CD4-positive, alpha-beta T cell treated with Interleukin-15 for 1 hour (primary cell): Measurements from ENCODE around the gene PKD1L1.

Experiments
- DNase-seq: peaks from one replicate; pipeline ENCODE4 v3.0.0-alpha.2; 2020

The PKD1L1 gene

DNA sequence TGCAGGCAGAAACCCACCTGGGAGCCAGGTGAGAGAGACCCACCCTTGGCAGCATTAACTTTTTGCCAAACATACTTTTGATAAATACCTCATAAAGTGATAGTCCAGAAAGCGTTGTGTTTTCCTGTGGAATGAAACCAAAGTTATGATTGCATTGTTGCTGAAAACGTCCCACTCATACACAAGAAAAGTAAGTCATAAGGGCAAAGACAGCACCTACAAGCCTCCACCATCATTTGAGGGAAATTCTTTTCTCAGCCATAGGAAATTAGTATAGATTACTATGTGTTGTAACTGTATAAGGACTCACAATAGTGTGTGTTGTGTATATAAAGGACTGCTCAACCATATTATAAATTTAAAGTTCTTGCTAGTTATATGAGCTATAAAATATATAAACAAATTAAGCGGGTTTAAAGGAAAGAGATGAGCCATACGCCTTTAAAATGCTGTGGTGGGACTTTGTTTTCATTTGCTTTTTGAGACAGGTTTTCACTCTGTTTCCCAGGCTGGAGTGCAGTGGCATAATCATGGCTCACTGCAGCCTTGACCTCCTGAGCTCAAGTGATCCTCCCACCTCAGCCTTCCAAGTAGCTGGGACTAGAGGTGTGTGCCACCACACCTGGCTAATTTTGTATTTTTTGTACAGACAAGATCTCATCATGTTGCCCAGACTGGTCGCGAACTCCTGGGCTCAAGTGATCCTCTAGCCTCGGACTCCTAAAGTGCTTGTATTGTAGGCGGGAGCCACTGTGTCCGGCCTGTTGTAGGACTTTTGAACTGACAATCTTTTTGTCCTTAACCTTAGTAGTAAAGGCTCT is 160.8 kb downstream of the PKD1L1 start:
- DNase-seq = no peak

DNA sequence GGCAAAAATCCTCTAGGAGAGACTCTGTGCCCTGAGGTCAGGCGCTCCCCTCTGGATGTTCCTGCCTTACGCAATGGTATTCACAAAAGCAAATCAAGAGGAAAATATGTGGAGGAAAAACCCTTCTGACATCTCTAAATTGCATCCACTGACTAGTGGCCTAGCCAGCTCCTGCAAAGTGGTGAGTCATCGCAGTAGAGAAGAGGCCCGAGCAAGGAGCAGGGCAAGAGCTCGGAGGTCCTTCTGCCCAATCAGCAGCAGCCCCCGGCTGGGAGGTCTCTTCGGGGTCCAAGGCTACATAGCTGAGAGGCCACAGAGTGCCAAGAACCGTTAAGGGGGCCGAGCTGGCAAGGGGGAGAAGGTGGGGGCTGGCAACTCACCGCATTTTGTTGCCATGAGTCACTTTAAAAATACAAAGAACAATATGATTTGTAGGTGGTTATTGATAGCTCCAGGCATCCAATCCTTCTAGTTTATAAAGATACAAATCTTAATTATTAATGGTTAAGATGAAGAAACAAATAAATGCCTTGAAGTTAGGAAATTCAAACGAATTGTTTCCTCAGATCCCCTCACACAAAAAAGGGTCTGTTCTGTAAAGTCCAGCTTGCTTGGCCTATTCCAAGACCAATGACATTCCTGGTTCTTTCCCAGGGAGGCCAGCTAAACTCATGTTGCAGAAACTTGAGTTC is 161.6 kb downstream of the PKD1L1 start:
- DNase-seq = no peak

DNA sequence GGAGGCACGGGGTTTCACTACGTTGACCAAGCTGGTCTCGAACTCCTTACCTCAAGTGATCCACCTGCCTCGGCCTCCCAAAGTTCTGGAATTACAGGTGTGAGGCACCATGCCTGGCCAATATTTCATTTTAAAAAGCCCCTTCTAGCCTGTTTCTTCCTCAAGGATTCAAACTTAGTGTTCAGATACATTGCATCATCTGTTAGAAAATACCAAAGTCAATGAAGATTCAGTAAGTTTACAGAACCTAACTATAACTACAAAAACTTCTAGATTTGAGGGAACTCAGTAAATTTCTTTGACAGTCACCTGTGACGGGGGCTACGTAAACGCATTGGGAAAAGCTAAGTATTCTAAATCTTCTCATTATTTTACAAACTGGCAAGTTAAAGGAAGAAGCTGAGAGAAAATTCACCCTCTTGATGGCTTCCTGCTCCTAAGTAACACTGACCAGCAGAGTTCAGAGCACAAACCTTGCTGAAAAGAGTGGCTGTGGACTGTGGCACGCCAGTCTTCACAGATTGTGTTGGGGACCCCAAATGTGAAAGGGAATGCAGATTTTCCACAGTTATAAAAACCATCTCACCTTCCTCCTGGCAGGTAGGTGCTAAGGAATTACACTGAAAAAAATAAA is 162.2 kb downstream of the PKD1L1 start:
- DNase-seq = no peak

DNA sequence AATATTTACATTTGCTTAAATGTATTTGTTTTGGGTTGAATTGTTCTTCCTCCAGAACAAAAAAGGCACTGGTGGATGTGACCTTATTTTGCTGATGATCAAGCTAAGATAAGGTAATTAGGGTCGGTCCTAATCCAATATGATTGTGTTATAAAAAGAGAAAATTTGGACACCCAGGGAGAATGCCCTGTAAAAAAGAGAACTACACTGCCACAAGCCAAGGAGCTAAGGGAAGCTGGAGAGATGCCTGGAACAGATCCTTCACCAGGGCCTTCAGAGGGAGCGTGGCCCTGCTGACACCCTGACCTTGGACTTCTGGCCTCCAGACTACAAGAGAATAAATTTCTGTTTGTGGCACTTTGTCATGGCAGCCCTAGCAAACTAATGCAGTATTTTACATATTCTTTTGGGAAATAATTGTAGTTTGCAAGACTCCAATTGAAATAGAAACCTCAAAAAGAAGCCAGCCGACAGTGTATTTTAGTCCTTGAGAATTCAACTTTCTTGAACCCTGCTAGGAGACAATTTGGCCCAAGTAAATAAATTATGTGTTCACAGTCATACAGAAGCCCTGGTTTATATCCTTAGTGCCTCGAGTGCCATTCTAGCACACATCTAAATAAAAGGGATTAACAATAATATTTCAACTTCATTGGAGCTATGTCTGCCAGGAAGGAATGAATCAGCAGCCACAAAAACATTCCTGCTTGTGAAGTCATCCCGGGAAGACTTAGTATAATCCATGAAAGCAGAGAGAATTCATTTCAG is 164.6 kb downstream of the PKD1L1 start:
- DNase-seq = no peak

DNA sequence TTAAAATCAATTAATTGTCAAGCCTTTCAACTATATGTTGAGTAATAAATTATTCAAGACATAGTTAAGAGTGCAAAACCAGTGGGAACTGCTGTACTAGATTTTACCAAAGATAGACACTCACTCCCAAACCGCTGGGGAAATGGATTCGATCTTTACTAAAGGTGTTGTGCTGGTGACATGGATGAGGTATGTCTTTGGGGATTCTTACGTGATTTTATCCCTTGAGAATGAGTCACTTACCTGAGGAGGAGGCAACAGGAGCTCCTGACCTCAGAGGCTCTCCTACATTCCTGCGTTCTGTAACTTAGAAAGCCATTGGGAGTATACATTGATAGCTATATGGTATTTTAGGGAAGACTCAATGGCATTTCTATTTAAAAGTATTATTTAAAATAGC is 165.5 kb downstream of the PKD1L1 start:
- no peak for DNase-seq

DNA sequence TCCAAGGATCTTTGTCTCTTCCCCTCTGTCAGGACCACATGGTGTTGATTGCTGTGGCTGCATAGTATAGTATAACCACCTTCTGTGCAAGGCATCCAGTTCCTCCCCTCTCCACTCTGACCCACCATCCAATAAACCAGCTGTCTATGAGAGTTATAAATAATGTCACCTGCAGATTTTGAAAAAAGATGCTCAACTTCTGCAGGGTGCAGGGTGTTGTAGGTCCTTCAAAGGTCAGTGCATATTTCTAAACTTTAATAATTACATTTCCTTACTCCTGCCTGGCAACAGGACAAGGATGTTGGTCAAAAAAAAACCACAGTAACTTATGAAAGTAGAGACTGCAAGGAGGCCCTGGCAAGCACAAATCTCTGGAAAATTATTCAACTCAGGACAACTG is 166.2 kb downstream of the PKD1L1 start:
- DNase-seq = no peak

DNA sequence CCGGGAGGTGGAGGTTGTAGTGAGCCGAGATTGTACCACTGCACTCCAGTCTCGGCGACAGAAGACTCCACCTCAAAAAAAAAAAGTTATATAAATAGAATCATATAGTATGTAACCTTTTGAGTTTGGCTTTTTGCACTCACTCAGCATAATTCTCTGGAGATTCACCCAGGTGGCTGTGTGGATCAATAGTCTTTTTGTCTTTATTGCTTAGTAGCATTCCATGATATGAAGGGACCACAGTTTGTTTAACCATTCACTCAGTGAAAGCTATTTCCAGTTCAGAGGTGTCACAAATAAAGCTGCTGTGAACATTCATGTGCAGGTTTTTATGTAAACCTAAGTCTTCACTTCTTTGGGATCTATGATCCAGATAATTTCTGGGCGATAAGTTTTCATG is 167.7 kb downstream of the PKD1L1 start:
- no peak for DNase-seq

DNA sequence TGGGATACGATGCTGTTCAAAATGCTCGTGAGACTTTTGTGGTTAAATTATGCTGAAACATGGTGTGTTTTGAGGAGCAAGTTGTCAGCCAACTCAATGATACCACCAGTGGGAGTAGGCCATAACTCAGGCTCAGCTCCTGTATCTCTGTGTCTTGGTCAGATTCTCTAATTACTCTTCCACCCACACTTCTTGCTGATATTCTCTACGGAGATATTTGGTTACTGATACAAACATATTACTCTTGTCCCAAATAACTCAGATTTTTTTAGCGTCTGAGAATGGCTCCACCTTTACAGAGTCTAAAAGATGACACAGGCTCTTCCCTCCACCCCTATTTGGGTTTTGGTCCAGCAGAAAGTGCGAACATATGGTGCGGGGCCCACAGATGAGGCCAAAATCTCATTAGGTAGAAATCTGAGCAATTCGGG is 168.9 kb downstream of the PKD1L1 start:
- DNase-seq = no peak

DNA sequence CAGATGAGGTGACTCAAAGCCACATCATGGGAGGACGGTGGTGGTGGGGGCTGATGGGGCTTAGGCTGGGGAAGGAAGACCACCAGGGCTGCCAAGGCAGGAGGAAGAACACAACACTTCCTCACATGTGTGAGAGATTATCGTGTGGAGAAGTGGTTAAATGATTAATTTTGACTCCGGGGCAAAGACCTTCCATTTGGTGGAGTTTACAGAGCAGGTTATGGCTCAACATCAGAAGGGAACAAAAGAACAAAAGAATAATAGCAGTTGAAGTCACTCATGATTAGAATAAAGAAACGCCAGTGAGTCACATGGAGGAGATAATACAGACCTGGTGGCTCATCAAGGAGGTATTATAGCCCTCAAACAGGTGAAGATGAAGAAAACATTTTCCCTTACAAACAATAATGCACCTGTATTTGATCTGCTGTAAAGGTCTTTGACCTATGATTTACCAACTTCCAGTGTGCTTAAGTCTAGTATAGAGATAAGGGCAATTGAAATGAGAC is 170.1 kb downstream of the PKD1L1 start:
- no peak for DNase-seq

DNA sequence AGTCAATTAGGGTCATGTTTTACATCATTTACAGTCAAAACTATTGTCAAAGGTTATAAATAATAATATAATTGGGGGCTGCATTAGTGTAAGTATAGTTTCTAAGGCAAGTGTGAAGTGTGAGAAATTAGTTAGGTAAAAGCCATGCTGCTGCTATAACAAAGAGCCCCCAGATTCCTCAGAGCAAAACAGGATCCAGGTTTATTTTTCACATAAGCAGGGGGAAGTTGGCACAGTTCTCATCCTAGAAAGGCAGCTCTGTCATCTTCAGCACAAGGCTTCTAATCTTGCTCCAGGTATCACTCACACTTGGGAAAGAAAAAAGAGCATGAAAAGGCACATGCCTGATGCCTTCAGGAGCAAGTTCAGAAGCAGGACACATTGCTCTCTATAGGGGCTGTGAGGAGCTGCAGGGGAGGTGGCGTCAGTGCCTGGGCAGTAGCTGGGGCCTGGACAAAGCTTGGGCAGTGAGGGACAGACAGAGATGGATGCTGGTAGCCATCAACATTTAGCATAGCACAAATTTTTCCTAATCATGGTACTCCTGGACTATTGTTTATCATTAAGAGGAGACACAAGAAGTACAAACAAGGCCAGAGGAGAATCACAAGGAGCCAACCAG is 170.6 kb downstream of the PKD1L1 start:
- no peak for DNase-seq

DNA sequence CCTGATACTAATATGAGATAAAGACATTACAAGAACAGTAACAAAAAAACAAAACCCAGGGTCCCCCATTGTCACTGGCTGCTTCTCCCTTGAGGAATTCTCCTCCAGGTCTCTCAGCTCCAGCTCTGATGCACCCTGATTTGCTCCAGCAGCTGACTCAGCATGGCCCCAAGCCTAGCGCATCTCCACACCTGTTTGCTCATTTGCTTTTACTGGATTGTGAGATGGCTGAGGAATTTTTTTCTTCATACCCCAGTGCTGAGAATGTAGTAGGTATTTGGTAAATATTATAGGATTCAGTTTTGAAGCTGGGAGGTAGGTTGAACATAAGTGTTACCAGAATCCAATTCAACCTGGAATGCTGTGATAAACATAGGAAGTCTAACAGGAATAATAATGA is 171.9 kb downstream of the PKD1L1 start:
- no peak for DNase-seq

DNA sequence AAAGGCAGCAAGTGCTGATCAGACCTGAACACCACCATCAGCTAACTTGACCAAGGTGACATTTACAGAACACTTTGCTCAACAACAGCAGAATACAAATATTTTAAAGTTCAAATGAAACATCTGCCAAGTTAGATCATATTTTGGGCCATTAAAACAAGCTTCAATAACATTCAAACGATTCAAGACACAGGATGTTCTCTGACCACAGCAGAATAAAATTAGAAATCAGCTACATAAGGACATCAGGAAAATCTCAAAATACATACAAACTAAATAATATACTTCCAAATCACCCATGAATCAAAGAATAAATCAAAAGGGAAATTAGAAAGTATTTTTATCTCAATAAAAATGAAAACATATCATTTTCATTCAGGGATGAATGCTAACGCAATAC is 173.0 kb downstream of the PKD1L1 start:
- no peak for DNase-seq

DNA sequence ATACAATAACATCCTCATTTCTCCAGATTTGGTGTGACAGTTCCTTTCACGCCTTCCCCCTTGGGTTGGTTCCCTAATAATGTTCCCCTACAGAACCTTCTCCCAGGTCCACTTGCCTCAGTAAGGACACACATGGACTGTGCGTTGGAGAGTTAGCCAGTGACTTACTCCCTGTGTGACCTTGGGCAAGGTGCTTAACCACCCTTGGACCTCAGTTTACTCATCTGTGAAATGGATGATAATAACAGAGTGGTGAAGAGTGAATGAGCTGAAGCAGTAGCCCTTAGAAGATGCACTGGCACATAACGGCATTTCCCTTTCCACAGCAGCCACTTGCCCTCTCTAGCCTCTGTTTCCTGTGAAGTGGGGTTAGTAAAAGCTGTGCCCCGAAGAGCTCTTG is 175.8 kb downstream of the PKD1L1 start:
- no peak for DNase-seq

DNA sequence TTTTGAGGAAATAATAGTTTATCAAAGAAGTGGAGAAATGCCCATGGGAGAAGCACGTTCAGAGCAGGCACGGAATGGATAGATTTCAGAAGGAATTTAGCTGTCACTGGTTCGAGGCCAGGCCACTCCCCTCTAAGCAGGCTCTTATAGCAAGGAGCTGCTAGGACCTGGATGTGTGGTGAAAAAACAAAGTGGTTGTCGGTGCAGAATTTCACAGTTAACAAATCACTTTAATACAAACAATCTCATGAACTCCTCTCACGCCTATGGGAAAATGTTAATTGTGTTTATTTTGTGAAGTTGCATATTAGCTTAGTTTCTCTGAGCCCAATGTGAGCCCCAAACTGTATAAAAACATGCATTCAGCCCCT is 176.3 kb downstream of the PKD1L1 start:
- no peak for DNase-seq

DNA sequence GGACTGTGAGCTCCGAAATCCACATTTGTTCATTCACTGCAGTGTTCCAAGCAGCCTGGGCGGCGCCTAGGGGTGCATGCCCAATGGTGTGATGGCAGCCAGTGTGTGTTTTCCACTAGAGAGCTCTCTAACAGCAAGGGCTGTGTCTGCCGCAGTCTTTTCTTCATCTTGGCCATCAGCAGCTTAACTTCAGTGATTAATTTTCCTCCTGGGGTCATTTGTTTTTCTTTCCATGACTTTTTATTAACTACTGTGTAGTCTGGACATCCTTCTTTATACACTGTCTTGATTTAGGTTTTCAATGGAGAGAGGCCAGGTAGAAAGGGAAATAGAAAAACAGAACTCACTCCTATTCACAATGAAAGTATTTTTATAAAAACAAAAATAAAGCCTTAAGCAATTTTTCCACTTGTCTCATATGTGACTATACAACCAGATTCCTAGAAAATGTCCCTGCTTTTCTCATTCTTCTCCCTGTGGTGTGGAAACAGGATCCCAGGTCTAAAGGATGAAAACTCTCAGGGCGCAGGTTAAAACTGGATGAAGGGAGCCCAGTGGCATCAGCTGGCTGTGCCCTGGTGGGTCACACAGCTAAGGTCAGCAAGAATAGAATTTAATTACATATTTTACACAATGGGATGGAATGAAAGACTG is 176.8 kb downstream of the PKD1L1 start:
- DNase-seq = no peak

DNA sequence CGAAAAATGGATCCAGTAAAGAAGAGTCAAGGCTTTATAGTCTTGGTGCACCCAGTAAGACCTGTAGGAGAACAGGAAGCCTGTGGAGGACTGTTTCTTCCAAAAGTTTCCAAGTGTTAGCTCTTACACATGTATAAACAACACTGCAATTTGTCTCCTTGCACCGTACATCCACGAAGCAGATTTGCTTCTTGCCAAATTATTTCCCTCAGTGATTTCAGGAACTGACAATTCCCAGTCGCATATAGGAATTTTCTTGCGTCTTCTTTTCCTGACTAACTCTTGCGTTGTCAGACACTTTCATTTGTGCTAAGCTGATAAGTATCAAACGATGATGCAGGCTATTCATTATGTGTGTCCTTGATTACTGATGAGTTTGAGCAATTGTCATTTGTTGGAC is 182.1 kb downstream of the PKD1L1 start:
- no peak for DNase-seq

DNA sequence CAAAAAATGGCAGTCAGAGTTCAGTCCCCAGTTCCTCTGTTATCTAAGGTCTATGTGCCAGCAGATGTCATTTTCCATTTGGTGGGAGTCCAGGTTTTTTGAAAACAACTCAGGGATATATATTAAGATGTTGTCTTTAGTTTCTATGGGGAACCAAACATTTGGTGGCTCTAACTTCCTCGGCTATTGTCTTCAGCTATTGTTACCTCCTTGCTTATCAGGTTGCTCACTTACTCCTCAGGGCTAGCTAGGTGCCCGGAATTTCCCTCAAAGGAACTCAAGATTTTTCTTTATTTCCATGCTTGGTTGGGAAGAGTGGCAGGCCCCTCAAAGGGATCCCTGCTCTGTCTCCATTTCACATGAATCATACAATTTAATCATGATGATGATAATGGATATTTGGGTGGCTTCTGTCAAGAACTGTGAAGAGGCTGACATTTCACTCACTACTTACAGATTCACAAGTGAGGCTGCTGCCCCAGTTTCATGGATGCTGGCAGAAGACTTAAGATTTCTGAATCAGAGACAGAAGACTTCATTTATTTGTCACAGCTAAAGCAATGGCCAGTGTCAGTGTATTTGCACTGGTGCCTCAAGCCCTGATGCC is 182.8 kb downstream of the PKD1L1 start:
- DNase-seq = no peak

DNA sequence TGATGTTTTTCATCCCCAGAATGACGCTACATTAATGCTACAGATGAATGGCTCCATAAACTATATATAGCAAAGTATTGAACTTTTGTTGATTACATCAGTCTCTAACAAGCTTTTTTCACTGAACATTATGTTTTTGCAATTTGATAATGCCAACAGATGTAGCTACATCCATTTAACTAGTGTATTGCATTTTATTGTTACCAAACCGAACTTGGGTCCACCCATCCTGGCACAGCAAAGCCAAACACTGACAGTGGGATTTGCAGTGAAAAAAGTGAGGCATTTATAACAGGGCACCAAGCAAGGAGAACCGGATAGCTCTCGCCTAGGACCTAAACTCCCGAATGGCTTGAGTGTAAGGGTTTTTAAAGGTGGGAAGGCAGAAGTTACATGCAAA is 183.5 kb downstream of the PKD1L1 start:
- no peak for DNase-seq

DNA sequence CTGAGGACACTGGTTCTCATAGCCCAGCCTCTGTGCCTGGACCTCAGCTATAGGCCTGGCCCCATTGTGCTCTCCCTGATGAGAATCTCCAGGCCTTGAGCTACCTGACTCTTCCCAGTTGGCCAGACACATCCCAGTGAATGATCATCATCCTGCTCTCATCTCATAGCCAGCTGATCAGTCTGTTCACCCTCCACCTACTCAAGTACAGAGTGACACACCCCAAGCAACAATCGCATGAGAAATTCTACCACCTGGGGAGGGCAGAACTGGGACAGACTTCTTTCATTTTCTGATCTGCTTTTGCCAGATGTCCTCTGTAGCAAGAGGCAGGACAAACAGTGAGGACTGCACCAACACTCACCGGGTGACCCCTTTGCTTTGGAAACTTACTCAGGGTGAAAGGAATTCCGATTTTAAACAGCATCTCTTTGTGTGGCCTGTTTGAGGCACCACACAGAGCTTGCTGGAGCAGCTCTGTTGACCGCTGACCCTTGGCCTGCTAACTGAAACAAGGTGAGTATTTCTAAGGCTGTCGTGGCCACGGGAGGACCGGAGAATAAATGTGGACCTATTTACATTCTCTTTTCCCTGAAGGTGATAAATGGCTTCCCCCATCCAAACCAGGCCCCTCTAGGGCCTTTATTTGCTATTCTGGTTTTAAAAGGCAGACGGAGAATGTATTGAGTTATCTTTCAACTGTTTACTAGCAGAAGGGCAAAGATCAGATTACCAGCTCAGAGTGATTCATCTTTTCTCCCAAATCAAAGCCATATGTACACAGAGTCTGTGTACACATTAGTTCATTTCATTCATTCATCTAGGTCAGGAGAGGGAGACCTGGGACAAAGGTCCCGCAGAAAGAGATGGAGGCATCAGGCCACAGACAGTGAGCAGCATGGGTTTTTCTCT is 184.9 kb downstream of the PKD1L1 start:
- DNase-seq = no peak

DNA sequence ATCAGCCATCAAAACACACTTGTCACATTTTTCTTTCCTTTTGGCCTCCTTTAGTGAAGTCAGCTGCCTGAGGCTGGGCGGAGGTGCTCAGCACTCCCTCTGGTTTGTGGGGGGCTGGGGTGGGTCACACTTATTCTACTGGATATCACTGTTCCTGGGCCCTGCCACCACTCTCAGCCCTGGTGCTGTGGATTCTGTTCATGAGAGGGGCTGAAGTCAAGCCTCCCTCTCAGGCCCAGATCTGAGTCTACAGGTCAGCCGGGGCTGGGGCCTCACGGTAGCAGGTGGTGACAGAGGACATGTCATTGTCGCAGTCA is 185.6 kb downstream of the PKD1L1 start:
- no peak for DNase-seq

DNA sequence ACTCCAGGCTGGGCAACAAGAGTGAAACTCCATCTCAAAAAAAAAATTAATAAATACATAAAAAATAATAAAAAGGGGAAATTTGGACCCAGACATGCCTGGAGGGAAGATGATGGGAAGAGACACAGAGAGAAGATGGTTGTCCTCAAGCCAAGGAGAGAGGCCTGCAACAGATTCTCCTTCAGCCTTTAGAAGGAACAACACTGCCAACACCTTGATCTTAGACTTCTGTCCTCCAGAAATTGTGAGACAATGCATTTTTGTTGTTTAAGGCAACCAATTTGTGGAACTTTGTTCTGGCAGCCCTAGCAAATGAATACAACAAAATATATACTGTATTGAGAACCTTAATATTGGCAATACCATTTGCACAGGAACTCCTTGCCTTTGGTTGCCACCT is 186.1 kb downstream of the PKD1L1 start:
- no peak for DNase-seq
